SK-N-SH treated with all-trans-retinoic acid at 6 μM for 48 hours (cell line): ENCODE data around the gene ZNF212.

Experiments used
- ATAC-seq: fragments of 200-7000 bp; cut with Tn5 transposase; 3 replicates; pipeline ENCODE4 v1.9.1; 2020; ENCODE audit warnings: mild to moderate bottlenecking, moderate library complexity
- CREB5 ChIP-seq: fragments of 250-450 bp; sonication (Bioruptor Pico); IDR thresholded peaks from 2 replicates; pipeline ENCODE4 v1.5.1; 2020; ENCODE audit warnings: low read depth, mild to moderate bottlenecking, moderate library complexity
- CSDC2 ChIP-seq: fragments of 250-450 bp; sonication (Bioruptor Pico); IDR thresholded peaks from 2 replicates; pipeline ENCODE4 v1.5.0; 2020; ENCODE audit warnings: mild to moderate bottlenecking, moderate library complexity
- CSRNP3 ChIP-seq: fragments of 250-450 bp; sonication (Bioruptor Pico); IDR thresholded peaks from 2 replicates; pipeline ENCODE4 v1.5.1; 2021; ENCODE audit warnings: mild to moderate bottlenecking, moderate library complexity
- ESRRG ChIP-seq: fragments of 250-450 bp; sonication (Bioruptor Pico); IDR thresholded peaks from 2 replicates; pipeline ENCODE4 v1.6.1; 2021; ENCODE audit warnings: mild to moderate bottlenecking
- ISL1 ChIP-seq: fragments of 250-450 bp; sonication (Bioruptor Pico); IDR thresholded peaks from 2 replicates; pipeline ENCODE4 v2.1.2; 2022; ENCODE audit warnings: mild to moderate bottlenecking, moderate library complexity
- POU6F1 ChIP-seq: fragments of 250-450 bp; sonication (Bioruptor Pico); IDR thresholded peaks from 2 replicates; pipeline ENCODE4 v1.8.0; 2021; ENCODE audit warnings: low read depth, mild to moderate bottlenecking, moderate library complexity, borderline replicate concordance
- RARB ChIP-seq: fragments of 250-450 bp; sonication (Bioruptor Pico); IDR thresholded peaks from 2 replicates; pipeline ENCODE4 v1.8.0; 2021; ENCODE audit warnings: mild to moderate bottlenecking, moderate library complexity
- SNAI2 ChIP-seq: fragments of 250-450 bp; sonication (Bioruptor Pico); IDR thresholded peaks from 2 replicates; pipeline ENCODE4 v1.5.0; 2020; ENCODE audit warnings: mild to moderate bottlenecking, moderate library complexity
- TCF4 ChIP-seq: fragments of 250-450 bp; sonication (Bioruptor Pico); IDR thresholded peaks from 2 replicates; pipeline ENCODE4 v1.8.0; 2021; ENCODE audit warnings: mild to moderate bottlenecking, moderate library complexity, borderline replicate concordance
- TSHZ2 ChIP-seq: fragments of 250-450 bp; sonication (Bioruptor Pico); IDR thresholded peaks from 2 replicates; pipeline ENCODE4 v1.5.0; 2020; ENCODE audit warnings: mild to moderate bottlenecking, moderate library complexity
- ZC3H10 ChIP-seq: fragments of 250-450 bp; sonication (Bioruptor Pico); IDR thresholded peaks from 2 replicates; pipeline ENCODE4 v1.5.1; 2021; ENCODE audit warnings: mild to moderate bottlenecking, moderate library complexity
- ZFP3 ChIP-seq: fragments of 250-450 bp; sonication (Bioruptor Pico); IDR thresholded peaks from 2 replicates; pipeline ENCODE4 v1.5.0; 2020; ENCODE audit warnings: mild to moderate bottlenecking, moderate library complexity
- ZFP30 ChIP-seq: fragments of 450-650 bp; formaldehyde crosslinking; IDR thresholded peaks from 2 replicates; pipeline ENCODE4 v1.5.0; 2022; ENCODE audit warnings: mild to moderate bottlenecking, moderate library complexity
- ZNF565 ChIP-seq: fragments of 450-650 bp; formaldehyde crosslinking; conservative IDR thresholded peaks from 2 replicates; pipeline ENCODE4 v1.5.0; 2020; ENCODE audit warnings: low read depth, mild to moderate bottlenecking, moderate library complexity
- ZNF8 ChIP-seq: fragments of 450-650 bp; formaldehyde crosslinking; IDR thresholded peaks from 2 replicates; pipeline ENCODE4 v1.5.0; 2020; ENCODE audit warnings: mild to moderate bottlenecking, moderate library complexity
- TF ChIP-seq, protein P1 (sequence below): fragments of 250-450 bp; sonication (Bioruptor Pico); IDR thresholded peaks from 2 replicates; pipeline ENCODE4 v1.8.0; 2020; ENCODE audit warnings: mild to moderate bottlenecking, moderate library complexity, borderline replicate concordance

ZNF212 gene

DNA sequence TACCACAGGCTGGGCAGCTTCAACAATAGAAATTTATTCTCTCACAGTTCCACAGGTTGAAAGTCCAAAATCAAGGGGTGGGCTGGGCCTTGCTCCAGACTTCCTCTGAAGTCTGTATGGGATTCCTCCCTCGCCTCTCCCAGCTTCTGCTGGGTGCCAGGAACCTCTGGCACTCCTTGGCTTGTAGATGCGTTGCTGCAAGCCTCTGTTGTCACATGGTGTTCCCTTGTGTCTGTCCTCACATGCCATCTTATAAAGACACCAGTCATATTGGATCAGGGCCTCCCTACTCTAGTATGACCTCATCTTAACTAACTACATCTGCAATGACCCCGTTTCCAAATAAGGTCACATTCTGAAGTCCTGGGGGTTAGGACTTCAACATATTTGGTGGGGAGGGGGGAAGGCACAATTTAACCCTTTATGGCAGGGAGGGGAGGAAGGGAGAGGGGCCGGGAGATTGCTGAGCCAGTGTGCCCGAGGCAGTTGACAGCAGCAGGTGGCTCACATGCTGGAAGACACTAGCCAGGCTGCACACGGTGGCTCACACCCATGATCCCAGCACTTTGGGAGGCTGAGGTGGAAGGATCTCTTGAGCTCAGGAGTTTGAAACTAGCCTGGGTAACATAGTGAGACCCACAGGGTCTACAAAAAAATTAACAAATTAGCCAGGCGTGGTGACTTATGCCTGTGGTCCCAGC, 25.3 kb upstream of the ZNF212 start (continued):
- TF ChIP-seq ZFP30 = no peak
- no peak for TF ChIP-seq ZNF8 (CRISPR knock-in tag)
- TF ChIP-seq, all 23 proteins: peak for 0

DNA sequence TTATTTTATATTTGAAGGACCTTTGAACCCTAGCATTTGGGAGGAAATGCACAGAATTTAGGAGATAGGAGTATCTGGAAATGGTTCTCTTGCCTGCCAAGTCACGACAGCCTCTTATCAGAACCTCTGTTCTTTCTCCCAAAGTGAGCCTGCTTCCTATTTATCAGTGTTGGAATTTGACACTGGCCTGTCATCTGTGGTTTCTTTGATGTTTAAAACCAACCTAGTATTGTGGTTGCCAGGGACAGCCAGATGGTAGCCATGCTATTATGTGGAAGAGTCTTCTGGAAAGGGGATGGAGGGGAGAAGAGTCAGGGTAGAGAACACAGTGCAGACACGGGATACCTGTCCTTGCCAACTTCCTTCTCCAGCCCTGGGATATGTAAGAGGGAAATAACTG, 23.0 kb upstream of the ZNF212 start:
- ATAC-seq = no peak
- TF ChIP-seq RARB (CRISPR knock-in tag) (no peak), TSHZ2 (CRISPR knock-in tag) (no peak), ZNF565 (CRISPR knock-in tag) (no peak), ZFP3 (CRISPR knock-in tag) (no peak), ISL1 (CRISPR knock-in tag) (no peak)

- ATAC-seq = no peak
- TF ChIP-seq ZFP30 = no peak
- TF ChIP-seq SNAI2 (CRISPR knock-in tag) = no peak
- TF ChIP-seq RARB (CRISPR knock-in tag) = no peak
- no peak for TF ChIP-seq CSDC2 (CRISPR knock-in tag)
- no peak for TF ChIP-seq ZNF565 (CRISPR knock-in tag)
- no peak for TF ChIP-seq POU6F1 (CRISPR knock-in tag)
- no peak for TF ChIP-seq CSRNP3 (CRISPR knock-in tag)
- TF ChIP-seq ZFP3 (CRISPR knock-in tag) = no peak
- no peak for TF ChIP-seq ESRRG
- no peak for TF ChIP-seq TCF4 (CRISPR knock-in tag)
- no peak for TF ChIP-seq ZC3H10
- TF ChIP-seq ISL1 (CRISPR knock-in tag) = no peak
- no peak for TF ChIP-seq CREB5 (CRISPR knock-in tag)
Observed at GRCh38 chr7:149217570-149217969, 21.9 kb upstream of the ZNF212 start.

DNA sequence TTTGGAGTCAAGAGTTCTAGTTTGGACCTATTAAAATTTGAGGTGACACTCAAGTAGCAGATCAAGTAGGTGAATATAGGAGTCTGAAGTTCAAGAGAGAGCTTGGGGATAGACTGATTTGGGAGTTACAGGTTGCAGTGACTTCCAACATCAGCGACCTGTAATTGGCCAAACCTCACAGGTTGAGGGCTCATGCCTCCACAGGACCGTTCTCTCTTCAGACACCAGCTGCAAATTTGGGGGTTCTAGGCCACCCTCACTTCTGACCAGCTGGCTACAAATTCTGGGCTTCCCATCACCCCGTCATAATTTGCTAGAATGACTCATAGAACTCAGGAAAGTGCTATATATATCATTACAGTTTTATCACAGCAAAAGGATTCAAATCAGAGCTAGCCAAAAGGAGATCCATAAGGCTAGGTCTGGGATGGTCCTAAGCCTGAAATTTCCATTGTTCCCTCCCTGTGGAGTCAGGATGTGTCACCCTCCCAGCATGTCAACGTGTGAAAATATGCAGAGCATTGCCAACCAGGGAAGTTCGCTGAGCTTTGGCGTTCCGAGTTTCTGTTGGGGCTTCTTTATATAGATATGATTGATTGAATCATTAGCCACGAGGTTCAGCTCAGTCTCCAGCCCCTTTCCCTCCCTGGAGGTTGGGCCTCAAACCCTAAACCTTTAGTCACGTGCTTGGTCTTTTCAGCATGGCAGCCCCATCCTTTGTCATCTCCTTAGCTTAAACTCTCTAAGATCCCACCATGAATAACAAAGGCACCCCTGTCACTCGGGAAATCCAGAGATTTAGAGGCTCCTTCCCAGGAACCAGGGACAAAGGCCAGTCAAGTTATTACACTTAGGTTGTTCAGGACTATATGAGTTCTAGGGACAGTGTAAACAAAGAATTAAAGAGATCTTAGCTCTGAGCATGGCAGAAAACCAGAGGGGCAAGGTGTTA, 20.7 kb upstream of the ZNF212 start:
- TF ChIP-seq, protein P1, sequence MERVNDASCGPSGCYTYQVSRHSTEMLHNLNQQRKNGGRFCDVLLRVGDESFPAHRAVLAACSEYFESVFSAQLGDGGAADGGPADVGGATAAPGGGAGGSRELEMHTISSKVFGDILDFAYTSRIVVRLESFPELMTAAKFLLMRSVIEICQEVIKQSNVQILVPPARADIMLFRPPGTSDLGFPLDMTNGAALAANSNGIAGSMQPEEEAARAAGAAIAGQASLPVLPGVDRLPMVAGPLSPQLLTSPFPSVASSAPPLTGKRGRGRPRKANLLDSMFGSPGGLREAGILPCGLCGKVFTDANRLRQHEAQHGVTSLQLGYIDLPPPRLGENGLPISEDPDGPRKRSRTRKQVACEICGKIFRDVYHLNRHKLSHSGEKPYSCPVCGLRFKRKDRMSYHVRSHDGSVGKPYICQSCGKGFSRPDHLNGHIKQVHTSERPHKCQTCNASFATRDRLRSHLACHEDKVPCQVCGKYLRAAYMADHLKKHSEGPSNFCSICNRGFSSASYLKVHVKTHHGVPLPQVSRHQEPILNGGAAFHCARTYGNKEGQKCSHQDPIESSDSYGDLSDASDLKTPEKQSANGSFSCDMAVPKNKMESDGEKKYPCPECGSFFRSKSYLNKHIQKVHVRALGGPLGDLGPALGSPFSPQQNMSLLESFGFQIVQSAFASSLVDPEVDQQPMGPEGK (CRISPR knock-in tag) = no peak
- ATAC-seq = no peak
